GM21390 (cell line): Measurements from ENCODE around the gene RHOH.

Experiments used
- ATAC-seq: cut with Tn5 transposase; IDR thresholded peaks from one replicate; pipeline ENCODE4 v1.9.1; 2021; ENCODE audit not compliant: unreplicated experiment

Gene RHOH

GRCh38 chr4:40187386-40187906 lies 9.4 kb upstream of the RHOH start:
- ATAC-seq, result no peak

GRCh38 chr4:40190019-40190418 lies 6.8 kb upstream of the RHOH start:
- ATAC-seq, result no peak

GRCh38 chr4:40190465-40190864 lies 6.4 kb upstream of the RHOH start:
- ATAC-seq, result no peak

GRCh38 chr4:40190880-40191815 lies 5.7 kb upstream of the RHOH start:
- ATAC-seq, result no peak

- peak; percentile 42 for ATAC-seq
Measured at GRCh38 chr4:40192114-40193015, 4.5 kb upstream of the RHOH start.

GRCh38 chr4:40193016-40193571 lies 3.7 kb upstream of the RHOH start:
- peak; percentile 33 for ATAC-seq

- ATAC-seq, result peak; percentile 1
Measured at GRCh38 chr4:40193578-40193977, 3.3 kb upstream of the RHOH start.

- ATAC-seq, result no peak
Measured at GRCh38 chr4:40194602-40195161, 2.1 kb upstream of the RHOH start.

- no peak for ATAC-seq
Measured at GRCh38 chr4:40195182-40196177, 1.4 kb upstream of the RHOH start.

GRCh38 chr4:40196272-40196671 lies 559 bp upstream of the RHOH start:
- ATAC-seq, result no peak

GRCh38 chr4:40197879-40198689 lies 1.3 kb downstream of the RHOH start:
- ATAC-seq, result no peak

- ATAC-seq, result no peak
Measured at GRCh38 chr4:40199179-40199670, 2.4 kb downstream of the RHOH start.

GRCh38 chr4:40199999-40200874 lies 3.4 kb downstream of the RHOH start:
- ATAC-seq, result peak; percentile 55

GRCh38 chr4:40200875-40201801 lies 4.3 kb downstream of the RHOH start:
- no peak for ATAC-seq

GRCh38 chr4:40201898-40202297 lies 5.1 kb downstream of the RHOH start:
- no peak for ATAC-seq

- ATAC-seq, result no peak
Measured at GRCh38 chr4:40202474-40202873, 5.6 kb downstream of the RHOH start.
